GM12878 (cell line): ENCODE measurements around the gene RCHY1. TPM values are rescaled to one million over a fixed set of nuclear protein-coding genes. Genes with fewer than 3 reads are reported as not detected.

Source experiments
- ATAC-seq: fragments of 200-7000 bp; cut with Tn5 transposase; 3 replicates; pipeline ENCODE4 v1.9.1; 2020; ENCODE audit warnings: mild to moderate bottlenecking, moderate library complexity
- BruUV-seq: library from RNA; stranded (reverse); fragments of 400-500 nt; replicated peaks from 2 replicates; lab custom pipeline; 2021; lab: Mats Ljungman, UMichigan
- CTCF ChIA-PET: fragments of 300-600 bp; sonication (Branson Sonifier 250); formaldehyde crosslinking; extraction: SDS; loops from one replicate; lab custom pipeline; 2021; ENCODE audit warnings: inconsistent platforms; lab: Yijun Ruan, JAX
- POLR2A ChIA-PET: fragments of 350-600 bp; formaldehyde crosslinking; extraction: SDS; loops from one replicate; lab custom pipeline; 2021; ENCODE audit warnings: inconsistent platforms; lab: Charles Lee
- RAD21 ChIA-PET: fragments of 300-600 bp; sonication (Branson Sonifier 250); formaldehyde crosslinking; loops from one replicate; lab custom pipeline; 2023; ENCODE audit warnings: antibody characterized with exemption; ENCODE audit not compliant: unreplicated experiment; lab: Charles Lee
- SMC1A ChIA-PET: fragments of 300-600 bp; sonication (Branson Sonifier 250); formaldehyde crosslinking; loops from one replicate; lab custom pipeline; 2023; ENCODE audit not compliant: unreplicated experiment, uncharacterized antibody; lab: Charles Lee
- DNase-seq: peaks from one replicate; pipeline ENCODE4 v3.0.0-alpha.2; 2011; ENCODE audit warnings: low read depth, low spot score
- FAIRE-seq: peaks from 3 replicates; lab custom pipeline; 2011; peaks lifted over from hg19 to GRCh38; lab: Jason Lieb, UNC
- H2AFZ ChIP-seq: 2 replicates; pipeline ENCODE4 v1.6.0; 2011; ENCODE audit warnings: low read depth, low read length, control low read depth; ENCODE audit not compliant: control insufficient read depth
- H3K27ac ChIP-seq: 2 replicates; pipeline ENCODE4 v1.5.1; 2011; ENCODE audit warnings: control low read depth; ENCODE audit not compliant: control insufficient read depth, insufficient read depth
- H3K27me3 ChIP-seq, 2 experiments: replicated peaks in 1 of 2; 2 replicates each; pipeline versions ENCODE4 v1.6.0 to v1.6.1; 2011; ENCODE audit warnings: low read length in 1 of 2; ENCODE audit not compliant: control insufficient read depth in 2 of 2, insufficient read depth in 2 of 2
- H3K36me3 ChIP-seq, 2 experiments: 2 replicates each; pipeline ENCODE4 v1.5.1; 2011; ENCODE audit warnings: low read length in 1 of 2; ENCODE audit not compliant: control insufficient read depth in 2 of 2, insufficient read depth in 2 of 2
- H3K4me1 ChIP-seq: 2 replicates; pipeline ENCODE4 v1.6.1; 2011; ENCODE audit warnings: mild to moderate bottlenecking, low read length, moderate library complexity, mixed read lengths; ENCODE audit not compliant: control insufficient read depth, insufficient read depth
- H3K4me2 ChIP-seq: 2 replicates; pipeline ENCODE4 v1.6.0; 2011; ENCODE audit warnings: control low read depth; ENCODE audit not compliant: control insufficient read depth, insufficient read depth
- H3K4me3 ChIP-seq: fragments of 200-600 bp; sonication (generic); 2 replicates; pipeline ENCODE4 v1.5.1; 2016
- H3K79me2 ChIP-seq: 2 replicates; pipeline ENCODE4 v1.6.0; 2011; ENCODE audit warnings: low read length; ENCODE audit not compliant: control insufficient read depth, insufficient read depth
- H3K9ac ChIP-seq: 2 replicates; pipeline ENCODE4 v1.8.0; 2011; ENCODE audit warnings: low read length, control low read depth, mixed read lengths; ENCODE audit not compliant: control insufficient read depth, insufficient read depth
- H3K9me3 ChIP-seq: replicated peaks from 3 replicates; pipeline ENCODE4 v1.5.1; 2011; ENCODE audit warnings: mild to moderate bottlenecking, low read length; ENCODE audit not compliant: control insufficient read depth, insufficient read depth
- H4K20me1 ChIP-seq: 2 replicates; pipeline ENCODE4 v1.6.0; 2011; ENCODE audit not compliant: control insufficient read depth, insufficient read depth
- ATF3 ChIP-seq: IDR thresholded peaks from 2 replicates; pipeline ENCODE4 v1.6.1; 2011; ENCODE audit warnings: low read depth, mild to moderate bottlenecking, low read length, moderate library complexity, borderline replicate concordance; ENCODE audit errors: extremely low read depth
- CBX3 ChIP-seq: fragments of 200-600 bp; sonication (generic); IDR thresholded peaks from 2 replicates; pipeline ENCODE4 v1.6.1; 2016; ENCODE audit warnings: low read depth, borderline replicate concordance
- CHD1 ChIP-seq: IDR thresholded peaks from 2 replicates; pipeline ENCODE4 v1.6.1; 2012; ENCODE audit warnings: low read depth, low read length, improper control_type of control experiment
- CHD2 ChIP-seq: IDR thresholded peaks from 2 replicates; pipeline ENCODE4 v1.6.1; 2011; ENCODE audit warnings: low read depth, low read length, improper control_type of control experiment, borderline replicate concordance
- EP300 ChIP-seq, 2 experiments: fragments of 150-350 bp in 1 of 2; IDR thresholded peaks; 2 replicates each; pipeline ENCODE4 v1.6.1; 2011 to 2012; ENCODE audit warnings: low read depth in 2 of 2, low read length in 2 of 2, borderline replicate concordance in 1 of 2, improper control_type of control experiment in 1 of 2, inconsistent platforms in 1 of 2; ENCODE audit not compliant: control insufficient read depth in 1 of 2
- MTA2 ChIP-seq: fragments of 450-650 bp; IDR thresholded peaks from 2 replicates; pipeline ENCODE4 v1.6.1; 2016; ENCODE audit warnings: low read depth, mild to moderate bottlenecking, moderate library complexity
- PML ChIP-seq: IDR thresholded peaks from 2 replicates; pipeline ENCODE4 v1.6.1; 2012; ENCODE audit warnings: low read length, inconsistent platforms
- POLR2AphosphoS5 ChIP-seq: IDR thresholded peaks from 2 replicates; pipeline ENCODE4 v1.6.1; 2011; ENCODE audit warnings: mild to moderate bottlenecking, low read length, inconsistent platforms
- RB1 ChIP-seq: fragments of 450-650 bp; formaldehyde crosslinking; IDR thresholded peaks from 2 replicates; pipeline ENCODE4 v1.6.1; 2017; ENCODE audit warnings: mild to moderate bottlenecking, borderline replicate concordance
- RUNX3 ChIP-seq: IDR thresholded peaks from 2 replicates; pipeline ENCODE4 v1.6.1; 2012; ENCODE audit warnings: low read length, inconsistent platforms
- SIN3A ChIP-seq: IDR thresholded peaks from 2 replicates; pipeline ENCODE4 v1.6.1; 2012; ENCODE audit warnings: low read depth, low read length, improper control_type of control experiment
- TCF3 ChIP-seq: IDR thresholded peaks from 2 replicates; pipeline ENCODE4 v1.6.1; 2012; ENCODE audit warnings: low read depth, mild to moderate bottlenecking, low read length, borderline replicate concordance; ENCODE audit not compliant: insufficient read depth
- ZBTB11 ChIP-seq: fragments of 450-650 bp; formaldehyde crosslinking; IDR thresholded peaks from 2 replicates; pipeline ENCODE4 v1.5.0; 2022; ENCODE audit warnings: mild to moderate bottlenecking, missing genetic modification characterization
- ZNF24 ChIP-seq: fragments of 450-650 bp; IDR thresholded peaks from 2 replicates; pipeline ENCODE4 v1.6.1; 2017; ENCODE audit warnings: antibody characterized with exemption, mild to moderate bottlenecking
- ZSCAN29 ChIP-seq: fragments of 450-650 bp; IDR thresholded peaks from 2 replicates; pipeline ENCODE4 v1.6.1; 2017; ENCODE audit warnings: mild to moderate bottlenecking, moderate library complexity
- WGBS: methylation state at CpG from one replicate; pipeline ENCODE4 v1.1.6; 2016; ENCODE audit warnings: low lambda C conversion rate; ENCODE audit not compliant: insufficient replicate concordance, insufficient coverage; ENCODE audit errors: missing lambda C conversion rate; 5-methylcytosine and 5-hydroxymethylcytosine counted together
- in situ Hi-C: fragments of 300-500 bp; cut with MboI; formaldehyde crosslinking; loops from 9 replicates; pipeline ENCODE4 v1.14.3; 2018; ENCODE audit warnings: mixed read lengths
- intact Hi-C: fragments of 100-400 bp; cut with micrococcal nuclease; formaldehyde crosslinking; loops from one replicate; pipeline ENCODE4 v1.14.2; 2022; ENCODE audit not compliant: unreplicated experiment
- polyA plus RNA-seq, 11 experiments: library from polyadenylated mRNA; depleted of rRNA in 4 of 11; unstranded in 6 of 11; stranded (reverse) in 5 of 11; fragments of >200 nt; fragmentation: Nextera tagmentation in 4 of 11; fragmentation: Illumina TruSeq in 1 of 11; extraction: Ambion mirVana in 4 of 11; extraction: Trizol in 1 of 11; gene quantifications; 1 replicate in 1 of 11; 2 replicates in 10 of 11; pipeline versions ENCODE4 v1.2.1 to v1.2.3, GENCODE V29; 2011 to 2016; ENCODE audit warnings: inconsistent platforms in 2 of 11, missing spikeins in 2 of 11, low read depth in 1 of 11
- total RNA-seq, 4 experiments: library from RNA; depleted of rRNA in 3 of 4; stranded (reverse); fragments of >200 nt in 3 of 4; fragmentation: Illumina TruSeq in 1 of 4; extraction: Trizol in 1 of 4; gene quantifications; 2 replicates each; pipeline versions ENCODE4 v1.2.1 to v1.2.3, GENCODE V29; 2013 to 2021
- TF ChIP-seq, protein P1 (sequence below): fragments of 450-650 bp; IDR thresholded peaks from 2 replicates; pipeline ENCODE4 v1.6.1; 2017; ENCODE audit warnings: borderline replicate concordance
- TF ChIP-seq, protein P2 (sequence below): IDR thresholded peaks from 2 replicates; pipeline ENCODE4 v1.6.1; 2012; ENCODE audit warnings: low read depth, low read length, improper control_type of control experiment
- TF ChIP-seq, protein P3 (sequence below), 3 experiments: IDR thresholded peaks in 2 of 3; conservative IDR thresholded peaks in 1 of 3; 2 replicates each; pipeline ENCODE4 v1.5.1; 2011; ENCODE audit warnings: low read depth in 3 of 3, low read length in 3 of 3, mild to moderate bottlenecking in 3 of 3, control low read depth in 2 of 3, moderate library complexity in 2 of 3, inconsistent platforms in 1 of 3, mixed read lengths in 1 of 3; ENCODE audit not compliant: control insufficient read depth in 2 of 3, insufficient read depth in 1 of 3; ENCODE audit errors: extremely low read depth in 1 of 3

Gene RCHY1
- total and polyA plus RNA-seq, 10 of the 15 experiments (the other 5 are each of a cell fraction or from before 2014, with no cell fraction given): 12.0 to 50.6 (median 26.4) TPM

DNA sequence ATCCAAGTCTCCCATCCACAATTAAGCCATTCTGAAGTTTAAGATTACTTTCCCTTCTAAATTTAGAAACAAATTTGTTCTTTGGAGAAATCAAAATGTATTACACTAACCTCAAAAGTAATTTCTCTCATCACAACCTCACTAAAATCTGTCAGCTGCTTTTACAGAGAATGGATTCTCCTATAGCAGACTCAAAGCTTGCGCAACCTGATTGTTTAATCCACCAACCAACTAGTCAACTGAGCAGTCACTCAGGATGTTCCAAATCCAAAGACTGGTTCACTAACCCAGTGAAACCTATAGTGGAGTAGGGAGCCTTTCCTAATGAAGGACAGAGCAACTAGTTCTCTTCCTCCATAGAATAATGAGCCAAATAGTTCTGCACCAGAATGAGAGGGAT lies 44.3 kb downstream of the RCHY1 start:
- no peaks in the 10 kb centered on the region for H3K36me3 ChIP-seq
- FAIRE-seq (no peak), ATAC-seq (no peak), DNase-seq (no peak)
- H3K27me3 ChIP-seq: no peaks in the 10 kb centered on the region
- no peaks in the 10 kb centered on the region for H3K9me3 ChIP-seq
- ChIA-PET SMC1A (no interaction called here), RAD21 (interaction anchor here (2.4 kb wide), 1 partner anchor 595 kb away, joined by 9 read pairs; no protein-coding TSS in a partner anchor), POLR2A (interaction anchor here (0.5 kb wide), 1 partner anchor 327 kb away, joined by 4 read pairs; no protein-coding TSS in a partner anchor), CTCF (interaction anchor here (1.1 to 1.2 kb wide), 3 partner anchors 9 to 596 kb away, joined by 3 to 4 read pairs (median 3); no protein-coding TSS in a partner anchor)
- H3K4me3 ChIP-seq: no peak overlapping the region
- H2AFZ ChIP-seq: no peak overlapping the region
- H3K4me1 ChIP-seq: no peaks in the 10 kb centered on the region
- no peaks in the 10 kb centered on the region for H4K20me1 ChIP-seq
- H3K4me2 ChIP-seq: no peak overlapping the region
- no TSS peak for BruUV-seq
- WGBS: 100% methylated on average over 1 of the region's 1 CpG
- in situ Hi-C loops: no loop called here
- intact Hi-C loops: no loop called here
- no peak overlapping the region for H3K9ac ChIP-seq
- H3K27ac ChIP-seq: no peak overlapping the region
- H3K79me2 ChIP-seq: no peaks in the 10 kb centered on the region
- TF ChIP-seq TCF3 (no peak), CBX3 (no peak), SIN3A (no peak), RB1 (no peak), RUNX3 (no peak), ZBTB11 (CRISPR knock-in tag) (no peak), ZNF24 (no peak), PML (no peak), ATF3 (no peak), CHD1 (no peak), EP300 (IDR thresholded peaks at IDR 0.05; ENCODE audit: borderline replicate concordance in 1 of 2, control insufficient read depth in 1 of 2, low read depth in 2 of 2, low read length in 2 of 2) (no peak), MTA2 (no peak), CHD2 (no peak), POLR2AphosphoS5 (no peak), ZSCAN29 (no peak)
- TF ChIP-seq, protein P1, sequence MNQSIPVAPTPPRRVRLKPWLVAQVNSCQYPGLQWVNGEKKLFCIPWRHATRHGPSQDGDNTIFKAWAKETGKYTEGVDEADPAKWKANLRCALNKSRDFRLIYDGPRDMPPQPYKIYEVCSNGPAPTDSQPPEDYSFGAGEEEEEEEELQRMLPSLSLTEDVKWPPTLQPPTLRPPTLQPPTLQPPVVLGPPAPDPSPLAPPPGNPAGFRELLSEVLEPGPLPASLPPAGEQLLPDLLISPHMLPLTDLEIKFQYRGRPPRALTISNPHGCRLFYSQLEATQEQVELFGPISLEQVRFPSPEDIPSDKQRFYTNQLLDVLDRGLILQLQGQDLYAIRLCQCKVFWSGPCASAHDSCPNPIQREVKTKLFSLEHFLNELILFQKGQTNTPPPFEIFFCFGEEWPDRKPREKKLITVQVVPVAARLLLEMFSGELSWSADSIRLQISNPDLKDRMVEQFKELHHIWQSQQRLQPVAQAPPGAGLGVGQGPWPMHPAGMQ: no peak
- TF ChIP-seq, protein P2, sequence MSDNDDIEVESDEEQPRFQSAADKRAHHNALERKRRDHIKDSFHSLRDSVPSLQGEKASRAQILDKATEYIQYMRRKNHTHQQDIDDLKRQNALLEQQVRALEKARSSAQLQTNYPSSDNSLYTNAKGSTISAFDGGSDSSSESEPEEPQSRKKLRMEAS: no peak
- TF ChIP-seq, protein P3, sequence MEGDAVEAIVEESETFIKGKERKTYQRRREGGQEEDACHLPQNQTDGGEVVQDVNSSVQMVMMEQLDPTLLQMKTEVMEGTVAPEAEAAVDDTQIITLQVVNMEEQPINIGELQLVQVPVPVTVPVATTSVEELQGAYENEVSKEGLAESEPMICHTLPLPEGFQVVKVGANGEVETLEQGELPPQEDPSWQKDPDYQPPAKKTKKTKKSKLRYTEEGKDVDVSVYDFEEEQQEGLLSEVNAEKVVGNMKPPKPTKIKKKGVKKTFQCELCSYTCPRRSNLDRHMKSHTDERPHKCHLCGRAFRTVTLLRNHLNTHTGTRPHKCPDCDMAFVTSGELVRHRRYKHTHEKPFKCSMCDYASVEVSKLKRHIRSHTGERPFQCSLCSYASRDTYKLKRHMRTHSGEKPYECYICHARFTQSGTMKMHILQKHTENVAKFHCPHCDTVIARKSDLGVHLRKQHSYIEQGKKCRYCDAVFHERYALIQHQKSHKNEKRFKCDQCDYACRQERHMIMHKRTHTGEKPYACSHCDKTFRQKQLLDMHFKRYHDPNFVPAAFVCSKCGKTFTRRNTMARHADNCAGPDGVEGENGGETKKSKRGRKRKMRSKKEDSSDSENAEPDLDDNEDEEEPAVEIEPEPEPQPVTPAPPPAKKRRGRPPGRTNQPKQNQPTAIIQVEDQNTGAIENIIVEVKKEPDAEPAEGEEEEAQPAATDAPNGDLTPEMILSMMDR (IDR thresholded peaks at IDR 0.05 in 2 of 3, conservative IDR thresholded peaks at IDR 0.05 in 1 of 3; ENCODE audit: control insufficient read depth in 2 of 3, extremely low read depth in 1 of 3, insufficient read depth in 1 of 3, low read depth in 3 of 3, low read length in 3 of 3): no peak
